Endothelial cell of umbilical vein (primary cell): Measurements from ENCODE around the gene AJM1. TPM values are rescaled to one million over a fixed set of nuclear protein-coding genes. Genes with fewer than 3 reads are reported as not detected.

Experiments
- BruUV-seq: library from RNA; stranded (reverse); fragments of 400-500 nt; replicated peaks from 2 replicates; lab custom pipeline; 2021; lab: Mats Ljungman, UMichigan
- CTCF ChIA-PET: fragments of 300-600, 350-600 bp; sonication (Branson Sonifier 250); formaldehyde crosslinking; loops from one replicate; lab custom pipeline; 2021; ENCODE audit warnings: antibody characterized with exemption, inconsistent platforms; lab: Charles Lee
- POLR2A ChIA-PET: fragments of 300-600, 350-600 bp; sonication (Branson Sonifier 250); formaldehyde crosslinking; loops from one replicate; lab custom pipeline; 2021; ENCODE audit warnings: antibody characterized with exemption, inconsistent platforms; lab: Charles Lee
- DNase-seq: peaks from one replicate; pipeline ENCODE4 v3.0.0-alpha.2; 2011; ENCODE audit warnings: low read depth, low spot score
- FAIRE-seq: peaks from 2 replicates; lab custom pipeline; 2011; peaks lifted over from hg19 to GRCh38; lab: Jason Lieb, UNC
- H2AFZ ChIP-seq: 2 replicates; pipeline ENCODE4 v1.6.0; 2012; ENCODE audit warnings: low read depth, low read length, control low read depth, inconsistent platforms
- H3K27ac ChIP-seq: 2 replicates; pipeline ENCODE4 v1.5.1; 2011; ENCODE audit warnings: low read depth, mild to moderate bottlenecking, control low read depth, low read length, moderate library complexity; ENCODE audit not compliant: insufficient read depth
- H3K27me3 ChIP-seq, 2 experiments: 2 replicates each; pipeline versions ENCODE4 v1.6.0 to v1.6.1; 2011; ENCODE audit warnings: low read length in 2 of 2, mixed read lengths in 1 of 2; ENCODE audit not compliant: control insufficient read depth in 2 of 2, insufficient read depth in 2 of 2
- H3K36me3 ChIP-seq, 2 experiments: 2 replicates in 1 of 2; 3 replicates in 1 of 2; pipeline ENCODE4 v1.5.1; 2011; ENCODE audit warnings: low read length in 2 of 2, mild to moderate bottlenecking in 1 of 2, moderate library complexity in 1 of 2; ENCODE audit not compliant: control insufficient read depth in 2 of 2, insufficient read depth in 2 of 2; ENCODE audit errors: extremely low read depth in 1 of 2
- H3K4me1 ChIP-seq: 3 replicates; pipeline ENCODE4 v1.5.1; 2011; ENCODE audit warnings: mild to moderate bottlenecking, low read length; ENCODE audit not compliant: control insufficient read depth, insufficient read depth; ENCODE audit errors: extremely low read depth
- H3K4me2 ChIP-seq: 2 replicates; pipeline ENCODE4 v1.6.1; 2011; ENCODE audit warnings: low read length, control low read depth, mixed read lengths; ENCODE audit not compliant: insufficient read depth
- H3K4me3 ChIP-seq, 3 experiments: fragments of 200-600 bp in 1 of 3; sonication (generic), shearing (Covaris generic) in 1 of 3; replicated peaks in 1 of 3; 2 replicates each; pipeline ENCODE4 v1.5.1; 2011 to 2016; ENCODE audit warnings: control low read depth in 3 of 3, low read length in 3 of 3, mild to moderate bottlenecking in 2 of 3, inconsistent platforms in 1 of 3, low read depth in 1 of 3, moderate library complexity in 1 of 3; ENCODE audit not compliant: insufficient read depth in 1 of 3
- H3K79me2 ChIP-seq: 2 replicates; pipeline ENCODE4 v1.6.0; 2012; ENCODE audit warnings: low read length, inconsistent platforms; ENCODE audit not compliant: control insufficient read depth, insufficient read depth
- H3K9ac ChIP-seq: replicated peaks from 2 replicates; pipeline ENCODE3; 2011; ENCODE audit warnings: low read length, control low read depth; ENCODE audit not compliant: insufficient read depth; ENCODE audit errors: extremely low read depth
- H3K9me1 ChIP-seq: replicated peaks from 3 replicates; pipeline ENCODE4 v1.6.0; 2011; ENCODE audit warnings: mild to moderate bottlenecking, low read length; ENCODE audit not compliant: control insufficient read depth, insufficient read depth; ENCODE audit errors: extremely low read depth
- H3K9me3 ChIP-seq: replicated peaks from 2 replicates; pipeline ENCODE4 v1.5.1; 2012; ENCODE audit warnings: low read length, inconsistent platforms; ENCODE audit not compliant: control insufficient read depth, insufficient read depth
- H4K20me1 ChIP-seq: replicated peaks from 2 replicates; pipeline ENCODE3; 2011; ENCODE audit warnings: mild to moderate bottlenecking, low read length; ENCODE audit not compliant: control insufficient read depth, insufficient read depth; ENCODE audit errors: extremely low read depth
- CTCF ChIP-seq, 2 donors: IDR thresholded peaks; 1 replicate in 1 of 2; 2 replicates in 1 of 2; pipeline ENCODE4 v1.5.1; 2011; ENCODE audit warnings: low read length in 2 of 2, mild to moderate bottlenecking in 2 of 2, moderate library complexity in 2 of 2, control low read depth in 1 of 2, inconsistent platforms in 1 of 2, low read depth in 1 of 2; ENCODE audit not compliant: insufficient read depth in 1 of 2; ENCODE audit errors: extremely low read depth in 1 of 2
- EZH2 ChIP-seq: IDR thresholded peaks from 2 replicates; pipeline ENCODE4 v1.6.1; 2012; ENCODE audit warnings: borderline replicate concordance, low read depth, mild to moderate bottlenecking, moderate library complexity, low read length, inconsistent platforms; ENCODE audit not compliant: severe bottlenecking
- FOS ChIP-seq: IDR thresholded peaks from 2 replicates; pipeline ENCODE4 v1.6.1; 2011; ENCODE audit warnings: mild to moderate bottlenecking, low read length, moderate library complexity, borderline replicate concordance; ENCODE audit not compliant: insufficient read depth
- GATA2 ChIP-seq: IDR thresholded peaks from 2 replicates; pipeline ENCODE4 v1.7.0; 2011; ENCODE audit warnings: low read depth, mild to moderate bottlenecking, moderate library complexity, mixed read lengths, low read length; ENCODE audit not compliant: insufficient read length, insufficient read depth
- JUN ChIP-seq: IDR thresholded peaks from 2 replicates; pipeline ENCODE4 v1.6.1; 2011; ENCODE audit warnings: borderline replicate concordance, low read depth; ENCODE audit not compliant: insufficient read length, insufficient read depth
- MAX ChIP-seq: IDR thresholded peaks from 2 replicates; pipeline ENCODE4 v1.6.1; 2011; ENCODE audit not compliant: insufficient read depth, insufficient read length
- MYC ChIP-seq: IDR thresholded peaks from one replicate; pipeline ENCODE4 v1.6.1; 2011; ENCODE audit warnings: mild to moderate bottlenecking, low read depth, low read length
- POLR2A ChIP-seq: IDR thresholded peaks from 2 replicates; pipeline ENCODE4 v1.6.1; 2012; ENCODE audit warnings: low read depth, mild to moderate bottlenecking, control low read depth, low read length
- POLR2AphosphoS5 ChIP-seq: IDR thresholded peaks from 2 replicates; pipeline ENCODE4 v1.6.1; 2012; ENCODE audit warnings: low read depth, mild to moderate bottlenecking, control low read depth, low read length, moderate library complexity; ENCODE audit not compliant: insufficient read depth
- dilution Hi-C: fragments of 300-500 bp; cut with MboI; formaldehyde crosslinking; loops from one replicate; pipeline ENCODE4 v1.15.0; 2019; ENCODE audit warnings: low sequenced_read_pairs; ENCODE audit not compliant: extremely low pct_ligation_motif_present
- intact Hi-C: fragments of 100-400 bp; cut with micrococcal nuclease; formaldehyde crosslinking; loops from one replicate; pipeline ENCODE4 v1.10.0; 2022
- polyA plus RNA-seq, 4 experiments: library from polyadenylated mRNA; depleted of rRNA in 3 of 4; stranded (reverse) in 3 of 4; unstranded in 1 of 4; fragments of >200 nt; gene quantifications; 2 replicates each; pipeline versions ENCODE4 v1.2.1 to v1.2.3, GENCODE V29; 2011 to 2012; ENCODE audit warnings: missing spikeins in 1 of 4
- total RNA-seq: library from RNA; stranded (reverse); gene quantifications from 2 replicates; pipeline ENCODE4 v1.2.3, GENCODE V29; 2021

AJM1 gene
- total and polyA plus RNA-seq, 2 donors (not counting 3 experiments of a cell fraction or from before 2014, with no cell fraction given) = 0.30 to 1.3 TPM

- H3K79me2 ChIP-seq = no peaks in the 10 kb centered on the region
- no peaks in the 10 kb centered on the region for H3K36me3 ChIP-seq
- BruUV-seq = no TSS peak
- no peak overlapping the region for H3K9ac ChIP-seq
- no peak for DNase-seq
- no peak overlapping the region for H3K4me3 ChIP-seq
- no peaks in the 10 kb centered on the region for H3K9me3 ChIP-seq
- no peak overlapping the region for H3K27ac ChIP-seq
- no peaks in the 10 kb centered on the region for H3K4me1 ChIP-seq
- POLR2A ChIA-PET = interaction anchor here (0.6 to 1.0 kb wide), 2 partner anchors 10 to 62 kb away, joined by 3 read pairs; partner anchors contain the start of gene EDF1
- H2AFZ ChIP-seq = no peak overlapping the region
- CTCF ChIA-PET = interaction anchor here (1.6 kb wide), 1 partner anchor 17 kb away, joined by 3 read pairs; no protein-coding TSS in a partner anchor
- H3K4me2 ChIP-seq = no peak overlapping the region
- no peaks in the 10 kb centered on the region for H4K20me1 ChIP-seq
- no peaks in the 10 kb centered on the region for H3K9me1 ChIP-seq
- no peak for TF ChIP-seq GATA2
- TF ChIP-seq POLR2AphosphoS5 = no peak
- dilution Hi-C loops (no loop called here), intact Hi-C loops (no loop called here)
- no peaks in the 10 kb centered on the region for H3K27me3 ChIP-seq
- FAIRE-seq = no peak
Measured at GRCh38 chr9:136876476-136876875, 34.2 kb downstream of the AJM1 start.

GRCh38 chr9:136880651-136881050 is 38.4 kb downstream of the AJM1 start:
- peaks cover 7% of the 10 kb centered on the region for H3K4me1 ChIP-seq
- no peak overlapping the region for H3K4me2 ChIP-seq
- no peaks in the 10 kb centered on the region for H3K36me3 ChIP-seq
- no peaks in the 10 kb centered on the region for H3K9me1 ChIP-seq
- dilution Hi-C loops = no loop called here
- no peaks in the 10 kb centered on the region for H3K79me2 ChIP-seq
- H4K20me1 ChIP-seq = no peaks in the 10 kb centered on the region
- no peak overlapping the region for H3K27ac ChIP-seq
- no peaks in the 10 kb centered on the region for H3K27me3 ChIP-seq
- POLR2A ChIA-PET = no interaction called here
- DNase-seq (no peak), FAIRE-seq (no peak)
- CTCF ChIA-PET = no interaction called here
- no peak overlapping the region for H3K4me3 ChIP-seq
- H3K9ac ChIP-seq = no peak overlapping the region
- H2AFZ ChIP-seq = no peak overlapping the region
- intact Hi-C loops = no loop called here
- BruUV-seq = no TSS peak
- H3K9me3 ChIP-seq = no peaks in the 10 kb centered on the region
- TF ChIP-seq EZH2 (no peak), MAX (no peak), FOS (no peak), GATA2 (no peak), CTCF (IDR thresholded peaks at IDR 0.05; ENCODE audit: extremely low read depth in 1 of 2, insufficient read depth in 1 of 2, low read depth in 1 of 2, low read length in 2 of 2) (no peak), JUN (no peak), POLR2A (no peak), MYC (no peak), POLR2AphosphoS5 (no peak)
